C4-2B (cell line): Measurements from ENCODE around the gene DLK2.

Source experiments
- ZFX ChIP-seq: fragments of 450-650 bp; IDR thresholded peaks from 2 replicates; pipeline ENCODE4 v1.6.1; 2017
- TF ChIP-seq, protein P1 (sequence below): fragments of 450-650 bp; conservative IDR thresholded peaks from 2 replicates; pipeline ENCODE4 v1.5.1; 2017; ENCODE audit warnings: mild to moderate bottlenecking

DNA sequence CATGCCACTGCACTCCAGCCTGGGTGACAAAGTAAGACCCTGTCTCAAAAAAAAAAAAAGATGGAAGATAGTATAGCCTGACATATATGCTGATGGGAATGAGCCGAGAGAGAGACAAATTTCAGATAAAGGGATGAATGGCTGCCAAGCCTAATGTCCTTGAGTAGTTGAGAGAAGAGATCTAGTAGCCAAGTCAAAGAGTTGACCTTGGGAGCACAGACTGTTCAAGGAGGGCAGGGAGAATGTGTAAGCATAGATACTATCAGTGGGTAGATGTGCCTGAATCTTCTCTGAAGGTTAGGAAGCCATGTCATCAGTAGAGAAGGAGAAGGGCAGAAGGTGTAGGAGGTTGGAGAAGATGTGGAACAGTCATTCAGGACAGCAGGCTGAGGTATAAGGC lies 48.1 kb downstream of the DLK2 start:
- TF ChIP-seq, protein P1, sequence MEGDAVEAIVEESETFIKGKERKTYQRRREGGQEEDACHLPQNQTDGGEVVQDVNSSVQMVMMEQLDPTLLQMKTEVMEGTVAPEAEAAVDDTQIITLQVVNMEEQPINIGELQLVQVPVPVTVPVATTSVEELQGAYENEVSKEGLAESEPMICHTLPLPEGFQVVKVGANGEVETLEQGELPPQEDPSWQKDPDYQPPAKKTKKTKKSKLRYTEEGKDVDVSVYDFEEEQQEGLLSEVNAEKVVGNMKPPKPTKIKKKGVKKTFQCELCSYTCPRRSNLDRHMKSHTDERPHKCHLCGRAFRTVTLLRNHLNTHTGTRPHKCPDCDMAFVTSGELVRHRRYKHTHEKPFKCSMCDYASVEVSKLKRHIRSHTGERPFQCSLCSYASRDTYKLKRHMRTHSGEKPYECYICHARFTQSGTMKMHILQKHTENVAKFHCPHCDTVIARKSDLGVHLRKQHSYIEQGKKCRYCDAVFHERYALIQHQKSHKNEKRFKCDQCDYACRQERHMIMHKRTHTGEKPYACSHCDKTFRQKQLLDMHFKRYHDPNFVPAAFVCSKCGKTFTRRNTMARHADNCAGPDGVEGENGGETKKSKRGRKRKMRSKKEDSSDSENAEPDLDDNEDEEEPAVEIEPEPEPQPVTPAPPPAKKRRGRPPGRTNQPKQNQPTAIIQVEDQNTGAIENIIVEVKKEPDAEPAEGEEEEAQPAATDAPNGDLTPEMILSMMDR, result no peak
- no peak for TF ChIP-seq ZFX
